Fibroblast of mammary gland (primary cell): ENCODE measurements around the gene MATN3.

Source experiments
- DNase-seq: peaks from one replicate; pipeline ENCODE4 v3.0.0-alpha.2; 2010; ENCODE audit warnings: low read depth
- H3K4me3 ChIP-seq: 2 replicates; pipeline ENCODE4 v1.5.1; 2011; ENCODE audit warnings: low read depth, mild to moderate bottlenecking, low read length, moderate library complexity; ENCODE audit not compliant: control insufficient read depth
- CTCF ChIP-seq: conservative IDR thresholded peaks from 2 replicates; pipeline ENCODE4 v1.5.1; 2011; ENCODE audit warnings: low read depth, low read length, inconsistent platforms; ENCODE audit not compliant: control insufficient read depth, insufficient read depth

MATN3 gene

DNA sequence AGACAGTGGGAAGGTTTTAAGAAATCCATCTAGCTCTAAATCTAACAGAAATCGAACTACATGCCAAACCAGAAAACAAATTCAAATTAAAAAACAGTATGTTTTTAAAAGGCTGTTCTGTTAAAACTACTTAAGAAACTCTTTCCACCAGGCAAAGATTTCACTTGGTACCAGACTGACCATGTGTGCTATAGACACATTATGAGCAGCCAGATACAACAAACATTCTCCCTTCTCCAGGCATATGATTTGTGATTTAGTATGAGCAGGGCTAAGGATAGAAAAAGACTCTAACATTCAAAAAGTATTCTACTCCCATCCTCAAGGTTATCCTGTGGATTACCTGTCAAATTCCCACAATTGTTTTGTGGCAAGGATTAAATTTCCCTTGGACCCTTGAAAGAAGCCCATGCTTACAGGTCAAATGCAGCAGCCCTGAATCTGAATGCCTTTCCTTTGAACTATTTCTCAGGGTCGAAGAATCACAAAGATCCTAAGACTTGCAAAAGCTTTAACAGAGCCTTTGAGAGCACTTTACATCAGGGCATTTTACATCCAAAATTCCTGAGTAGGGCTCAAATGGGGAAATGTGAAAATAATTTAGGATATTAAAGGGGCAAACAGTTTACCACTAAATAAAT, 68.1 kb downstream of the MATN3 start:
- H3K4me3 ChIP-seq, result no peak overlapping the region
- TF ChIP-seq CTCF, result no peak
- DNase-seq, result no peak

DNA sequence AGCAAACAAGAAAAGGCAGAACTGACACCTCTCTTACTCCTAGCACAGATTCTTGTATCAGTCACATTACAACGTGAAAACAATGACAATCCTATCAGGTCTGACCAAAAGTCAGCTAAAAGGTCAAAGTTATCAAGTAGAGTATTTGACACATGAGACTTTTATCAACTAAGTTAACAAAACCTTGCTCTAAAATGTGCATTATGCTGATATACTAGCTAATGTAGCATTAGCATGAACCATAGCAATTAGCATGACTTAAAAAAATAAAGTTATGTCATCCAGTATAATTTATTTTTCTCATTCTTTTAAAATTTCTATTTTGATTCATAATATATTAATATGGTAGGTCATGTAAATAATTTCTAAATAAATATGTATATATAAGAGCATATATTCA, 69.3 kb downstream of the MATN3 start:
- no peak overlapping the region for H3K4me3 ChIP-seq
- TF ChIP-seq CTCF, result no peak
- DNase-seq, result no peak

DNA sequence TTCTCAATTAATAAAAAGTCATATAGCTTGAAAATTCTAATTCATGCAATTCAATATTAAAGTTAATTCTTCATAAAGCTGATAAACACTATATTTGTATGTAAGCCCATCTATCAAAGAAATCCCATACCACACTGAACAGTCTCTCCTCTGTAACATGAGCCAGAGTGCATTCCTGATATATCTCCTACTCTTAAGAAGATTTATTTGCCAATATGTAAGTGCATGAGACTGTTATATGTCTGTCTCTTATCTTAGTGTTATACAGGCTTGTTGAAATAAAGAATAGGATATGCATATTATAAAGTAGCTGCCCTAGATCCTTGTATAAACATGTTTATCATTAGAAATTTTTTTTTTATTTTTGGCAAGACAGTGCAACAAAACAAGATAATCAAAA, 70.3 kb downstream of the MATN3 start:
- TF ChIP-seq CTCF, result no peak
- DNase-seq, result no peak
- H3K4me3 ChIP-seq, result no peak overlapping the region
